Right kidney (tissue), 9 donors: ENCODE measurements around the gene C2orf81.
A peak's percentile ranks its signal among the peaks of the same experiment; 100 is the strongest.
"Not testable (repeated sequence)": the region's sequence is repeated elsewhere in the genome, so short reads cannot be mapped to it uniquely, and the experiment has no call there.

ENCODE experiments used
- DNase-seq: peaks from one replicate; pipeline ENCODE4 v3.0.0-alpha.2; 2016
- long read RNA-seq, 8 donors: transcript quantifications; one replicate each; lab custom pipeline, GENCODE V29; 2026

The C2orf81 gene
- long read RNA-seq, donor 1, transcript C2orf81-206 (1 exons, 2,407 nt): major isoform, 15 of 15 reads
- long read RNA-seq, donor 1, partial matches to known transcripts: 0 of 15 reads
- long read RNA-seq, donor 1, other reads (novel, unspliced or antisense): 0 of 15 reads
- long read RNA-seq, donor 2, transcript C2orf81-206 (1 exons, 2,407 nt): major isoform, 8 of 10 reads
- long read RNA-seq, donor 2, partial matches to known transcripts: 0 of 10 reads
- long read RNA-seq, donor 2, other reads (novel, unspliced or antisense): 0 of 10 reads
- long read RNA-seq, donor 3, transcript C2orf81-206 (1 exons, 2,407 nt): major isoform, 8 of 8 reads
- long read RNA-seq, donor 3, partial matches to known transcripts: 0 of 8 reads
- long read RNA-seq, donor 3, other reads (novel, unspliced or antisense): 0 of 8 reads
- long read RNA-seq, donor 4, transcript C2orf81-206 (1 exons, 2,407 nt): major isoform, 11 of 12 reads
- long read RNA-seq, donor 4, partial matches to known transcripts: 0 of 12 reads
- long read RNA-seq, donor 4, other reads (novel, unspliced or antisense): 0 of 12 reads
- long read RNA-seq, donor 5, transcript C2orf81-206 (1 exons, 2,407 nt): major isoform, 13 of 14 reads
- long read RNA-seq, donor 5, partial matches to known transcripts: 0 of 14 reads
- long read RNA-seq, donor 5, other reads (novel, unspliced or antisense): 0 of 14 reads
- long read RNA-seq, donor 6, transcript C2orf81-206 (1 exons, 2,407 nt): major isoform, 7 of 7 reads
- long read RNA-seq, donor 6, partial matches to known transcripts: 0 of 7 reads
- long read RNA-seq, donor 6, other reads (novel, unspliced or antisense): 0 of 7 reads
- long read RNA-seq, donor 7, transcript C2orf81-206 (1 exons, 2,407 nt): major isoform, 21 of 21 reads
- long read RNA-seq, donor 7, partial matches to known transcripts: 0 of 21 reads
- long read RNA-seq, donor 7, other reads (novel, unspliced or antisense): 0 of 21 reads
- long read RNA-seq, donor 8, transcript C2orf81-206 (1 exons, 2,407 nt): major isoform, 7 of 9 reads
- long read RNA-seq, donor 8, partial matches to known transcripts: 0 of 9 reads
- long read RNA-seq, donor 8, other reads (novel, unspliced or antisense): 0 of 9 reads

DNA sequence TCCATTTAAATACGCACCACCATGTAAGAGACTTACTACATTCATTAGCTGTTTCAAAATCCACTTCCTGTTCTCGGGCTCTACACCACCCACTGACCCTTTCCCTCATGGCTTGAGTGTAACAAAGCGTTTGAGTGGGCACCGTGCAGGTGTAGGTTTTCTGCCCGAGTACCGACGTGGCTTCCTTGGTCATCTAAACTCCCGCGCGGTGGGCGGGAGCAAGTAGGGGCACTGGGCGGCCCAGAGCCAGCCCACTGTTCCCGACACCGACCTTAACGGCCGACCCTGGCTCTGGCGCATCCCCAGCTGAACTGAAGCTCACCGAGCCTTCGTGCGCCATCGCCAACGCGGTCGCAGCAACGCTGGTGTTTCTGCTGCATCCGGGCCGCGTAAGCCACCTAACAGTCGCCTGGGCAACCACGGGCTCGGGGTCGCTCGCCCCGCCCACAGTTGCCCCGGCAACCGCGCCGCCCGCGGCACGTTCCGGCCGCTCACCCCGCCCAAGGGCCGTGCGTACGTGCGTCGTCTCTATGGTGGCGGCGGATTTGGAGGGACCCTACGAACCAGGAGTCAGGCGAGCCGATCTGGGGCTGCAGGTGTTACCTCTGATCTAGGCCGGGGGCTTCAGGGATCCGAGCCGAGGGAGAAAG is at the start of gene C2orf81, which contains the start of gene WDR54:
TSS of gene C2orf81 (minus strand) at position 399 of the 650 bp plus-strand sequence. CDS start at position 340, 59 bp downstream.
TSS of gene WDR54 (plus strand) at position 510 of the 650 bp plus-strand sequence. CDS start 424 bp downstream, outside the sequence.
- peak; percentile 90 for DNase-seq

- not testable (repeated sequence) for DNase-seq
Observed at GRCh38 chr2:74470742-74471141, 49.3 kb upstream of the C2orf81 start.

DNA sequence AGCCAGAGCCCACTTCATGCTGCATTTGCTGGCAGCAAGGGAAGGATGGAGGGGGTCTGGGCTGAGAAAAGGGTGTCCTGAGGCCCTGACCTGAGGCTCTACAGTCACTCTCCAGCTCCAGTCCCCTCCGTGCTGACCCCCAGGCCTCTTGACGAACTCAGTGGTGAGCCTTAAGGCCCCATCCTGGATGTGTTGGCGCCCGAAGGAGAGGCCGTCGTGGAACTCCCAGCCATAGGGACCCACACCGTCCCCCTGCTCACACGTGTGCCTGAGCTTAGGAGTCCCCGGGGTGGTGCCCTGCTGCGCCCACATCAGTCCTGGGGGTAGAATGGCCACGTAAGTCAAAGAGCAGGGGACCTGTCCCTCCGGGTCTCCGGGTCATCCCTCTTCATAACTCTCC is 43.0 kb upstream of the C2orf81 start:
- DNase-seq: no peak

DNA sequence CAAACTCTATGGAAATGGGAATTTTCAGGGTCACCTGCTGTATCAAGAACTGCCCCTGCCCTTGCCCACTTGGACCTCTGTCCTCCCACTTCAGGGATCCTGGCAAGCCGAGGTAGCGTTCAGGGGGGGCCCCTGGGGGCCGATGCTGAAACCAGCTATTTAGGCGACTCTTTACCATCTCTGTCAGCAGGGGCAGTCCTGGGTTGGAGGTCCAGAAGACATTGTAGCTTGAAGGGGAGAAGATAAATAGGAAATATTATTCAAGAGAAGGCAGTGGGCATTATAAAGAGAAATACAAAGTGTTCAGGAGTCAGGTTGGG is 41.3 kb upstream of the C2orf81 start:
- no peak for DNase-seq

DNA sequence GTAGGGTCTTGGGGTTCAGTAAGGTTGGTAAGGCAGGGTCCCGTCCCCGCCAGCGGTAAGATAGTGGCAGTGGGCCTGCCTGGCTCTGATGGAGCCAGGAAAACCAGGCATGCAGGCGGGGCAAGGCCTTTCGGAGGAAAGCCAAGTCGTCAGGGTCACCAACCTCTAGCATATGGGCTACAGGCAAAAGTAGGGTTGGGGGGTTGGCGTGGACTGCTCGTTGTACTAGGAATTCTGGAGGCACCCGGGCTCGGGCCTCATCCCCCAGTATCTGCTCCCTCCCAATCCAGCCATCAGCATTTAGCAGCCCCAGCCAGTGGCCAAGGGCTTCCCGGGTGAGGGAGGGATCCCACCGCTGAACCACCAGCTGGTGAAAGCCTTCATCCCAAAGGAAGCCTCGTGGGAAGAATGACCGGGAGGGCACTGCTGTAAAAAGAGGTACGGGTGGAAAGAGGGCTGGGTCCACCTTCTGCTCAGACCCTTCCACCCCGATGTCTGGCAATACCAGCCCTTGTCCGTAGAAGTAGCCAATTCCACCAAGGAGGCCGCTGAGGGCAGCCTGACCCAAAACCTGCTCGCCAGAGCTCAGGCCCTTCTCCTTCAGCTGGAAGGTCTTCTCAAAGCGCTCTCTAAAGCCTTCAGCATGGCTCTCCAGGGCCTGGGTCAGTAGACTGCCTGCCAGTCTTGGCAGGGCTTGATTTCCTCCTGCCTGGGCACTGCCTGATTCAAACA is 40.8 kb upstream of the C2orf81 start:
- no peak for DNase-seq

DNA sequence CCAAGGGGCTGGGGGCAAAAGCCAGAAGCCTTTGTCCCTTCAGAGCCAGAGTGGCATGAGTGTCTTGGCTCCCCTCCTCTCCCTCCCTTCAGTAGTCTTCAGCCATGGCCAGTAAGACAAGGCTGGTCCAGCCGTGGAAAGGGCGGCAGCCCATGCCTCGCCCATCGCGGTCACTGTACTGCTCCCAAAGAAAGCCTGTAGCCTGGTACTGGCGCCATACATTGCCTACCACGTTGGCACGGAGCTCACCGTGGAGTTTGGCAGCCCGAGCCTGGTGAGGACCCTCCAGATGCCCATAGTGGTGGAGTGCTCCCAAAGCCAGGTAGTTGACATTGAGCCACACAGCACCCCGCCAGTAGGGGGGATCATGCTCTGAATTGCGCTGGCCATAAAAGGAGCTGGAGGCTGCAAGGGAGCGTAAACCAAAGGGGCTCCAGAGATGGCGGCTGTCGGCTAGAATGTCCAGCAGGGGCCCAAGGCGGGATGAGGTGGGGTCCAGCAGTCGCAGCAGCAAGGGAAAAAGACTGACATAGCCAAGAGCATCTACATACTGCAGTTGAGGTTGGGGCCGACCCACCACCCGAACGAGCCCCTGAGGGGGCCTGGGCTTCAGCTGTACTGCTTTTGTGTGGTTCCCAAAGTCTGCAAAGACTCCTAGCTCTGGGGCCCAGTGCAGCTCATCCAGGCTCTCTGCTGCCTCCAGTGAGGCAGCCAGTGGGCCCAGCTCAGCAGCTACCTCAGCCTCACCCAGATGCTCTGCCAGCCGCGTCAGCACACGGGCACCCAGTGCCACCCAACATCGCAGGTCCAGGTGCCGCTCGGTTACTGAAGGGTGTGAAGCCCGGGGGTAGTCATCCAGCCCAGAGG is 40.0 kb upstream of the C2orf81 start:
- DNase-seq: no peak

DNA sequence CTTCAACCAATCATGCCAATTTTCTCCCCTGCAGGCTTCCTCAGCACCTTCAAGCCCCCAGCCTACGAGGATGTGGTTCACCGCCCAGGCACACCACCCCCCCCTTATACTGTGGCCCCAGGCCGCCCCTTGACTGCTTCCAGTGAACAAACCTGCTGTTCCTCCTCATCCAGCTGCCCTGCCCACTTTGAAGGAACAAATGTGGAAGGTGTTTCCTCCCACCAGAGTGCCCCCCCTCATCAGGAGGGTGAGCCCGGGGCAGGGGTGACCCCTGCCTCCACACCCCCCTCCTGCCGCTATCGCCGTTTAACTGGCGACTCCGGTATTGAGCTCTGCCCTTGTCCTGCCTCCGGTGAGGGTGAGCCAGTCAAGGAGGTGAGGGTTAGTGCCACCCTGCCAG is 38.8 kb upstream of the C2orf81 start:
- not testable (repeated sequence) for DNase-seq

GRCh38 chr2:74459503-74460118 is 38.2 kb upstream of the C2orf81 start:
- not testable (repeated sequence) for DNase-seq

DNA sequence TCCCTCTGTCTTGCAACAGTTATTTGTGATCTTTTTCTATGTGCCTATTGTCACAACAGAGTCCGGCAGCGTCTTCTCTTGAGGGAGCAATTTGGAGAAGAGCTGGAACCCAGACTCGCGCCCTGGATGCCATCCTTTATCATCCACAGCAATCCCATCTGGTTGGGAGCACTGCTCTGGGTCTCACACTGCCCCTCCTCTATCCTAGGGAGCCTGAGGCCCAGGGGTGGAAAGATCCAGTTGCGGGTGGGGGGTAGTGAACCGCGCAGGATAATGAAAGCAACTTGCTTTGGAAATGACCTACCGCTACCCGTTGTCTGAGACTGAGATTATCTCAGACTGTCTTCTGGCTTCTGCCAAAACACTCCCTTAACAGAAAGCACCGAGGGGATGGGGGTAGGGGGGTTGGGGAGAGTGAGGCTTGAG is 37.5 kb upstream of the C2orf81 start:
- no peak for DNase-seq

DNA sequence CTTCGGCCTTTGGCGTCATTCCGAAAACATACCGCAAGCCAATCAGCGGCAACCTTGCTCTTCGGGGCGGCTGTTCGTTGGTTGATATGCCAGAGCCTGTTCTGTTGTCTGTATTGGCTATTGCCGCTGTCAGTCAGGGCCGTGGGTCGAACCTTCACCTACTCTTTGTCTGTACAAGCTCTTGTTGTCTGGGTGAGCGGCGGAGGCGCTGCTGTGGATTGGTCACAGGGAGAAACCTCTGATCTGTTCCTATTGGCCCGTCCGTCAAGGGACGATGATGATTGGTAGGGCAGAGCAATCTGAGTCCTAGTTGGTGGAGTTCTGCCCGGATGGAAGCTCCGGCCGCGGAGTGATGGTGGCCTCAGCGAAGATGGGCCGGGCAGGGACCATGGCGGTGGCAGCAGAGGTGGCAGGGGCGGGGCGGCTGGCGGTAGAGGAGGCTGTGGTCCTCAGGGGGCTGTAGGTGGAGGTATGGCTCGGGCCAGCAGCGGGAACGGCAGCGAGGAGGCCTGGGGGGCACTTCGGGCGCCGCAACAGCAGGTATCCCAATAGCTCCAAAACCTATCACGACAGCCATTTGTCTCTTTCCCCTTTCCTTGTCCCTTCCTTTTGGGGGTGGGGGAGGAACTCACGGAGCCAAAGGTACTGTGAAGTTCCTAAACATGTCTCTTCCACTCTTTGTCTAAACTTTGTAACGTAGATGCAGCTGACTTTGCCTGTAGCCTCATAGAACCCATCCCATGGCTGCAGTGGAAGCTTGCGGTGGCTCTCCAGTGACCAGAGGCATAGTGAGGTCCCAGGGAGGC is 36.9 kb upstream of the C2orf81 start, which contains the start of gene WBP1:
TSS of gene WBP1 (plus strand) at position 307 of the 806 bp plus-strand sequence. CDS start at position 472, 165 bp downstream.
- peak; percentile 70 for DNase-seq

- DNase-seq: peak; percentile 95
Observed at GRCh38 chr2:74457549-74458131, 36.2 kb upstream of the C2orf81 start.

- peak; percentile 71 for DNase-seq
Observed at GRCh38 chr2:74457129-74457548, 35.7 kb upstream of the C2orf81 start.

GRCh38 chr2:74454654-74455511 is 33.5 kb upstream of the C2orf81 start, which contains the start of gene INO80B:
INO80B (plus strand) TSS chr2:74455087; CDS start chr2:74455117, 30 bp downstream.
- DNase-seq: peak; percentile 95

- no peak for DNase-seq
Observed at GRCh38 chr2:74450570-74451190, 29.3 kb upstream of the C2orf81 start.

- no peak for DNase-seq
Observed at GRCh38 chr2:74448771-74449170, 27.4 kb upstream of the C2orf81 start.

DNA sequence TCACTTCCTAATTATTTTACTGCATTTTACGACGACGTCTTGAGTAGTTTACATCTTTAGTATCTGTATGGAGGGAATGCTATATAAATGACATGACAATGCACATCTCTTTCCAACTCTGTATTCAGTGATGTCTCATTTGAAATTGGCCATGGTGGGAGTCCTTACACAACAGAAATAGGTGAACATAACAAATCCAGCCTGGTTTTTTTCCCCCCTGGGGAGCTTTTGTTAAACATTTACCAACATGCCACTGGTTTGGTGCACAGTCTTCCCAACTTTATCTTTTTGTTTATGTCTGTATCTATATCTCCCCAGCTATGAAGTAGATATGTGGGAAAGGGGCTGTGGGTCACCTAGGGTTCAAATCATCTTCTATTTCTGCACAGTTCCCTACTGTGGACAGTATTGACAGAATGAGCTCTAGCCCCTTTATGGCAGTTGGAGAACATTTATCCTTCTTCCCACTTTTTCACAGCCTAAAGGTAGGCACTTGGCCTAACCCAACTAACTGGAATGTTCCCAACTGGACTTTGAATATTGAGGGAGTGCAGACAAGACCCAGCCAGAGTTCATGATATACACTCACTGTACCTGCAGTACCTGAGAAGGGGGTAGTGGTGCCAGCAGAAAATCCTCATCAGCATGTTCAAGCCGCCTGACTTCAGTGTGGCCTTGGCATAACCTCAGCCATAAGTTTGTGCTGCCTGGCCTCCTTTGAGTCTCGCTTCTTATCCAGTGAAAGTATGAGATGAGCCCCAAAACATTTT is 26.0 kb upstream of the C2orf81 start:
- no peak for DNase-seq
